ENCODE results near the gene NADK.
"Not testable (repeated sequence)": the region's sequence is repeated elsewhere in the genome, so short reads cannot be mapped to it uniquely, and the experiment has no call there.

Gene NADK

GRCh38 chr1:1745651-1746565 is 32.4 kb downstream of the NADK start:
- peak; percentile 81 for DNase-seq

- DNase-seq, result not testable (repeated sequence)
These were observed 35.7 kb downstream of the NADK start for GRCh38 chr1:1742529-1742928.

DNA sequence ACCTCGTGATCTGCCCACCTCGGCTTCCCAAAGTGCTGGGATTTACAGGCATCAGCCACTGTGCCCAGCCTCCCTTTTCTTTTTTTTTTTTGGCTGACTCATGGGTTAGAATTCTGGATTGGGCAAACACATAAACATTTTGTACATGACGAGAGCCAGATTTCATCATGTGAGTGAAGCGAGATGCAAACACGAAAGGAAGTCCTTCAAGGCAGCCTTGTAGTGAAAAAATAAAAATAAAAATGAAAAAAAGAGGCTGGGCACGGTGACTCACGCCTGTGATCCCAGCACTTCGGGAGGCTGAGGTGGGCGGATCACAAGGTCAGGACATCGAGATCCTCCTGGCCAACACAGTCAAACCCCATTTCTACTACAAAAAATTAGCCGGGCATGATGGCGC is 37.3 kb downstream of the NADK start:
- not testable (repeated sequence) for DNase-seq

GRCh38 chr1:1738799-1739337 is 39.4 kb downstream of the NADK start:
- DNase-seq, result not testable (repeated sequence)

GRCh38 chr1:1737675-1738590 is 40.3 kb downstream of the NADK start:
- not testable (repeated sequence) for DNase-seq

DNA sequence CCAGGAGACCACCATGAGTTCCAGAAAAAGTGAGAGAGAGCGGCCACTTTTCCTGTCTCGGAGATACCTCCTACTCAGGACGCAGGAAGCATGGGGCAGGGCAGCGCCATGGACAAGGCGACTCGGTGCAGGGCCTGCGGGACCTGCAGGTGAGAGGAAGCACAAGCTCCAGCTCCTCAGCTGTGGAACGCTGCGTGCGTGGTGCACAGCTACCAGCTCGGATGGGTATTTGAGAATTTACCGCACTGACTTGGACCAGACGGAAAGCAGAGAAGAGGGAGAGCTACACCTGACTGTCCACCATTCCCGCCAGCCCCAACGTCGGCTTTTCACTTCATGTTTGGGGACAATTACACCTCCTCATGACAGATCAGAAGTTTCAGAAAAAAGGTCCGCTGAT is 45.9 kb downstream of the NADK start:
- DNase-seq, result no peak

- DNase-seq, result no peak
These were observed 47.4 kb downstream of the NADK start for GRCh38 chr1:1730870-1731269.

DNA sequence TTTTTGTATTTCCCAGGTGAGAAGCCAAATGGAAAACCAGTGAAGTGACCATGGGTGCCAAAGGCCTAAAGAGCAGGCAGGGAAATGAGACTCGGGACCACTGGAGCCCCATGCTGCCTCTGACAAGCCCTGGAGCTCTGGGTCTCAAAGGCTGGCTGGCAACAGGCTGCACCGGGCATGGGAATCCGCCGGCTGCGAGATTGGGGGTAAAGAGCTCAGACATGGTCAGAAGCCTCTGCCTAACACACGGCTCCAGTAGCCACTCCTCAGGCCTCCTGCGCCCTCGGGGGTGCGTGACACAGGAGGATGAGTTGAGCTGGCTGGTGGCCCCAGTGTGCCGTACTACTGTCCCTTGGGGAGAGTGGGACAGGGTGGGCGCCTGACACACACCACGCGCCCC is 48.0 kb downstream of the NADK start:
- not testable (repeated sequence) for DNase-seq

GRCh38 chr1:1729116-1729816 is 49.0 kb downstream of the NADK start:
- DNase-seq, result not testable (repeated sequence)

- peak; percentile 60 for DNase-seq
These were observed 49.8 kb downstream of the NADK start for GRCh38 chr1:1728308-1729005.

DNA sequence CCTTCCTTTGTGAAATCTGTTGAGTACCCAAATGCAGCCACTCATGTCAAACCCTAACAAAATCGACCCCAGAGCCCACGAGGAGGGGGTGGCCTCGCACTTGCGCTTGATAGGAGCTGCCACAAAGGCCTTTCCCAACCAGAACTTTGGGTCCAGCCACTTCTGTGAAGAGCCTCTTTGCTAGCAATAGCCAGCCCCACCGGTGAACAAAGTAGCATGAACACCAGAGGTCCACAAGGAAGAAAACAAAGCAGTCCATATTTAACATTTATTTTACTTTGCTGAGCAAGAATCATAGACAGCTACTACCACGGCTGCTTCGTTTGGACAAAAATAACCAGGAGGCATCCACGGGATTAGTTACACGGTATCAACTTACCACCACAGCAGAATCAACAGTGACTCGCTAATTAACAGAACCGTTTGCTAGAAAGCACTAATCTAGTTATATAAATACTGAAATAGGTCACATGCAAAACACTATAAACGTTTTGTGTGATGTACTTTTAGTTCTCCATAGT is 51.1 kb downstream of the NADK start:
- DNase-seq, result not testable (repeated sequence)

GRCh38 chr1:1726088-1726487 is 52.2 kb downstream of the NADK start:
- not testable (repeated sequence) for DNase-seq

GRCh38 chr1:1724035-1724864 is 54.0 kb downstream of the NADK start, which contains the start of gene CDK11A:
Gene CDK11A (minus strand): TSS chr1:1724357. CDS start chr1:1722818, 1,539 bp downstream.
- DNase-seq, result peak; percentile 99

- no peak for DNase-seq
These were observed 57.1 kb downstream of the NADK start for GRCh38 chr1:1721201-1721600.

DNA sequence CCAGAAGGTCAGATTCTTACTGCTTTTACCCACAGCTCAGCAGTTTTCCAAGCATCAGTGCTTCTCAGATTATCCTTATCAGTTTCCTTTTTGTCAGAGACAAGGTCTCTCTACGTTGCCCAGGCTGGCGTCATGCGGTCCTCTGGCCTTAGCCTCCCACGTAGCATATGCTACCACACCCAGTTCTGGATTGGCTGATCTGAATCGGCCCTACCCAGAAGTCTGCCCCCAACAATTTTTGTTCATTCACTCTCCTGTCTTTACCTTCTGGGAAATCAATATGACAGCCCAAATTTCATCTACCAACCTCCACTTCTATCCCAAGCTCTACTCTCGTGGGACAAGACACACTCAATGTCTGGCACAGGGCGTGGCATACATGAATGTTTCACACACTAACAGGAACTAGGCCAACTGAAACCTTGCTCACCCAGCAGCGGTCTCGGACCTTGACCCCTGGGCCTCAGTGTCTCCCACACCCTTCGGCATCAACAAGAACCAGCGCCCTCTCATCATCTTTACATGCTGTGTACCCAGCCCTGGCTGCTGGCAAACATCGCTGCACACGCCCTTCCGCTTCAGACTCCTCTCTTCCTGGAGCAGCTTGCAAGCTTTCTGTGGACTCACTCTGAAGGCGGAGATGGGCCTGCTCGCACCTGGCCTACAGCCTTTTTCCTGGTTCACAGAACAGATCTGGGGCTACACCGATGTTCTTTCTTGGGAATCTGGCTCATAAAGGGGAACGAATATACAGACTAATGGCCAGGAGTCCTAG is 63.0 kb downstream of the NADK start:
- not testable (repeated sequence) for DNase-seq

DNA sequence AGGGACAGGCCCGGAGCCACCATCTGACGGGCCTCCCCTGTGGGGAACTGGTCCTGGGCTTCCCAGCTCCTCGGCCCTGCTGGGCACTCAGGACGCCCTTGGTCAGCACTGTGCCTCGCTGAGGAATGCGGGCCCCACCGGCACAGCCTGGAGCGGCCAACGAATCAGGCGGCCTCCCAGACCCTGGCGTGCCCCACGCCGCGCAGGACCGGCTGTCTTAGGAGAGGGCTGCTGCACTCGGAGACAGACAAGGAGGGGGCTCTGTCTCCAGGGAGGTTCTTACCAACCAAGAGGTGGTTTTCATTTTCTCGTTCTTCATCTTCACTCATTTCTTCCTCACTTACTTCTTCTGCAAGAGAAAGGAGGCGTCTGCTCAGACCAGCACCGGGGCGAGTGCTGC is 70.4 kb downstream of the NADK start:
- DNase-seq, result not testable (repeated sequence)

- DNase-seq, result not testable (repeated sequence)
These were observed 71.0 kb downstream of the NADK start for GRCh38 chr1:1707241-1707640.

- DNase-seq, result not testable (repeated sequence)
These were observed 72.6 kb downstream of the NADK start for GRCh38 chr1:1705623-1706022.

- DNase-seq, result not testable (repeated sequence)
These were observed 73.8 kb downstream of the NADK start for GRCh38 chr1:1704284-1704957.
